ENCODE measurements around the gene AHDC1. TPM values are rescaled to one million over a fixed set of nuclear protein-coding genes. Genes with fewer than 3 reads are reported as not detected.
"Not testable (repeated sequence)": the region's sequence is repeated elsewhere in the genome, so short reads cannot be mapped to it uniquely, and the experiment has no call there.

The AHDC1 gene
- total RNA-seq, 1 donor from 2014 or later, result 6.7 TPM

GRCh38 chr1:27552911-27553420 is 51.0 kb downstream of the AHDC1 start:
- DNase-seq (ENCODE audit: low read depth in 2 of 2), result no peak

DNA sequence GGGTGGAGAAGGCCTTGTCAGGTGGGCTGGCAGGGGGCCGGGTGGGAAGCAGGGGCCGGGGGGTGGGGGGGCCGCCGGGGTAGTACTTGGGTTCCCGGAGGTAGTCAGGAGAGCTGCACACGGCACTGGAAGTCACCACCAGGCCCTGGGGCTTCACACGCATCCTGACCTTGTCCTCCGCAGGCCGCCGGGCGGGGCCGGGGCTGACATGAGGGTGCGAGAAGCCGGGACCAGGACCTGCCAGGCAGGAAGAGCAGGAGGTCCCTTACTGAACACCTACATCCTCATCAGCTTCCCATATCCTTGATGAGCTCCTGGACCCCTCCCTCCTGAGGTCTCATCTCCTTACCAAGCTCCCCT is 52.0 kb downstream of the AHDC1 start:
- no peak for DNase-seq (ENCODE audit: low read depth in 2 of 2)

DNA sequence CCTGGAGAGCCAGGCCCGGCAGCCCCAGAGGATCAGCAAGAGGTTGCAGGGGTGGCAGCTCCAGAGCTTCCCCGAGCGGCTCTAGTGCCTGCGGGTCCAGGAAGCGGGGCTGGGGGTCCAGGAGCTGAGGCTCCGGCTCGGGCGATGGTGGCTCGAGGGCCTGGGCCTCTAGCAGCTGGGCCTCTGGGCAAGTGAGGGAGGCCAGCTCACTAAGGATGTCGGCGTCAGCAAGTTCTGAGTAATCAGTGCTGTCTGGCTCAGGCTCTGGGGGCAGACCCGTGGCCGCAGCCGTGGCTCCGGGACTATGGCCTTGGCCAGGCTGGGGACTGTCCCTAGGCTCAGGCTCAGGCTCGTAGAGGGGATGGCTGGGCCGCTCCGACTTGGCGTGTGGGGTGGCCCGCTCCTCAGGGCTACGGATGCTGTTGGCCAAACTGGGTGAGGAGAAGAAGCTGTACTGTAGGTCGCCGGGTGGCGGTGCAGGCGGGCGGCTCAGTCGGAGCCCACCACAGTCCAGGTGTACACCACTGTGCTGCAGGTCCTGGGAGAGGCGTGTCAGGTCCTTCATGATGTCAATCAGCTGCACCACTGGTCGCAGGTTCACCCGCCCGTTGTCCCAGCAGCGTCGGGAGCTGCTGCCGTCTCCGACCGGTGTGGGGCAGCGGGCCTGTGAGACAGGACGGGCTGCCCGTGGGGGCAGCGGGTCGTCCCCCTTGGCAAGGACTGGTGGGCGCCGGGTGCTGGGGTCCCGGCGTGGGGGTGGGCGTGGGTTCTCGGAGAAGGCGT is 52.6 kb downstream of the AHDC1 start:
- no peak for DNase-seq (ENCODE audit: low read depth in 2 of 2)

DNA sequence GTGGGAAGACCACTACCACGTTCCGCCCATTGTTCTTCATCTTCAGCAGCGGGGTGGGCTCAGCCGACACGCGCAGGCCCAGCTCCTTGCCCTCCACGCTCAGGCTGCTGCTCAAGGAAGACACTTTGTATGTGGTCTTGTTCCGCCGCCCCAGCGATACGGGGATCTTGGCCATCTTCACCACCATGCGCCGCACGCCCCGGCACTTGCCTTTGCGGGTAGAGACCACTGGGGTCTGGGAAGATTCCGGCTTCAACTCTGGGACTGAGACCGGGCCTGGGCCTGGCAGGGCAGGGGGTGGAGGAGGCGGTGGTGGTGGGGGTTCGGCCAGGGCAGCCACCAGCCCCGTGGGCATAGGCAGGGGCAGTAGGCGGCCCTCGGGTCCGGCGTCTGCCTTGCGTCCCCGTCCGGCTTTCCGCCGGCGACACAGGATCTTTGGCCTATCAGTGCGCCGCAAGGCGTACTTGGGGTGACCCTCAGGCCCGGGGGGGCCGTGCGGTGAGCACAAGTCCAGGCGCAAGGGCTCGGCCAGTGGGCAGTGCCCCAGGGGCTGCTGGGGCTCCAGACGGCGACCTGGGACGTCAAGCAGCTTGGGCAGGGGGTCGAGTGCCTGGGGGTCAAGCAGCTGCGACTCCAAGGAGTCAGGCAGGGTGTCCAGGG is 53.3 kb downstream of the AHDC1 start:
- DNase-seq (ENCODE audit: low read depth in 2 of 2), result no peak

DNA sequence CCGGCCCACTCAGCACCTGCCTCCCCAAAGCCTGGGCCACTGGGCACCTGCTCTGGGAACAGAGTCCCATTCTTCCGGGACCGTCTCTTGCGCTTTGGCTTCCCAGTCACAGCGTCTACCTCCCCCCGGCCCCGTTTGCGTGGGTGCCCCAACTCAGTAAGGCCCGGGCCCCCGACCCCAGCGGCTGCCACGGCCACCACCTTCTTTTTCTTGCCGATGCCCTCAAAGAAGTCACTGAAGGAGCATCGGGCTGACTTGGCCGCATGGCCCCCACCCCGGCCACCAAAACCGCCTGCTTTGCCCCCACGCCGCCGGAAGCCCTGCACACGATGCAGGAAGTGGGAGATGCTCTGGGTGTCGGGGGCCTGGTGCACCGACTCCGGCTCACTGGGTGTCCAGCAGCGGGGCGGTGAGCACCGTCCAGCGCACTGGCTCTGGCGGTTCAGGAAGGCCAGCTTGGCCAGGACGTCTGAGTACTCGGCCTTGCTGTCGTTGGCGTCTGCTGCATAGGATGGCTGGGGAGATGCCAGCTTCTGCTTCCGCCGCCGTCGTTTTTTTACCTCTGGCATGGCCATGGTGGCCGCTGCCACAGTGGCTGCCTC is 54.0 kb downstream of the AHDC1 start:
- no peak for DNase-seq (ENCODE audit: low read depth in 2 of 2)

DNA sequence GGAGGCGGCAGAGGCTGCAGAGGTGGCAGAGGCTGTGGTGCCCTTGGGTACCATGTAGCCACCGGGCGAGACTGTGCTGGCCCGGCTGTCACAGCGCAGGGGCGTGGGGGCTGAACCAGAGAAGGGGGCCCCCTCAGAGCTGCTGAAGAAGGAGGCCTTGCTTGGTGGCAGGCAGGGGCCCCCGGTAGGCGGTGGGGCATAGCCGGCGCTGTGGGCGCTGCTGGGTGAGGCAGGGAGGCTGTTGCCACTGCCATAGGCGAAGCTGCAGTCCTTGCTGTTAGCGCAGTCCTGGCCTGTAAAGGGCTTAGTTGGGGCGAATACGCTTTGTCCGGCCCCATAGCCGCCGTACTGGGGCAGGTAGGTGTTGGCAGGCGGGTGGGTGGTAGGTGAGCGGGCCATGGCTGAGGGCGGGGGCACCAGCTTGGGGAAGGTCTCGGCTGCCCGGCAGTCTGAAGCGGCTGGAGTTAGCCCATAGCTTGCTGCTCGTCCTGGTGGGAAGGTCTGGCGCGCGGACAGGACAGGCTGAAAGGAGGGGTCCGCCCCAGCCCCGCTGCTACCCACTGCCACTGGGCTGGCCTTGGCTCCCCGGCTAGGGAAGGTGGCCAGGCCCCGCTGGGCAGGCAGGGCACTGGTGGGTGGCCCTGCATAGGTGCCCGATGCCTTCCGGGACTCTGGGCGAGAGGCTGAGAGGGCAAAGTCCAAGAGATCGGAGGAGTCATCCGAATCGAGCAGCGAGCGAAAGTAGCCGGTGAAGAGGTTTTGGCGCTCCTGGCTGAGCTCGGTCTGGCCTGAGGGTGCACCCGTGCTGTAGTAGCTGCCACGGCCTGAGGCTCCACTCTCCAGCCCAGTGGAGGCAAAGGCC is 54.9 kb downstream of the AHDC1 start:
- DNase-seq (ENCODE audit: low read depth in 2 of 2), result no peak

DNA sequence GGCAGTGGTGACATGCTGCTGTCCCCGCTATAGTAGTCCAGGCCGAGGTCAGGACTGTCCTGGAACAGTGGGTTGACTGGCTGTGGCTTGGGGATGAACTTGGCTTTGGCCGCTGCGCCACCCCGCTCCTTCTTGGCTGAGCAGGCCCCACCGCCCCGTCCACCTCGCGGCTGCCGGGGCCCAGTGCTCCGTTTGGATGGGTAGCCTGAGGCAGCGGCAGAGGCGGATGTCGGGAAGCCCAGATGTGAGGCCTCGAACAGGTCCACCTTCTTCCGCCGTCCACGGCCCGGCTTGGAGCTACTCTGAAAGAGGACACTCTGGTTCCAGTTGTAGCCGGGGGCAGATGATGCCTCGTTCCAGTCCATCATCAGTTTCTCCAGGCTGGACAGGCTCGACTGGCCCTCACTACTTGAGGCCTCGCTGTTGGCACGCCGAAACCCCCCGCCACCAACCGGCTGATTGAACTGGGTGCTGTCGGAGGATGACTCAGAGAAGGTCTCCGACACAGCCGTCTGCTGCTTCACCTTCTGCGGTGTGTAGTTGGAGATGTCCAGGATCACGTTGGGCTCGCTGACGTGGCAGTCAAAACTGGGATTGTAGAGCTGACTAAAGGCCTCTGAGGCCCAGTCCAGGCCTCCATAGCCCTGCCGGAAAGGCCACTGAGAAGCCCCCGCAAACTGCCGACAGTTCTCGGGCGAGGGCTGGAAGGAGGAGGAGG is 55.6 kb downstream of the AHDC1 start:
- DNase-seq (ENCODE audit: low read depth in 2 of 2), result no peak

- DNase-seq (ENCODE audit: low read depth in 2 of 2), result no peak
Observed at GRCh38 chr1:27547220-27548116, 56.5 kb downstream of the AHDC1 start.

- DNase-seq (ENCODE audit: low read depth in 2 of 2), result no peak
Observed at GRCh38 chr1:27545876-27546275, 58.1 kb downstream of the AHDC1 start.

- peak in 1 of 2 donors; percentile 41 for DNase-seq (ENCODE audit: low read depth in 2 of 2)
Observed at GRCh38 chr1:27545271-27545670, 58.7 kb downstream of the AHDC1 start.

DNA sequence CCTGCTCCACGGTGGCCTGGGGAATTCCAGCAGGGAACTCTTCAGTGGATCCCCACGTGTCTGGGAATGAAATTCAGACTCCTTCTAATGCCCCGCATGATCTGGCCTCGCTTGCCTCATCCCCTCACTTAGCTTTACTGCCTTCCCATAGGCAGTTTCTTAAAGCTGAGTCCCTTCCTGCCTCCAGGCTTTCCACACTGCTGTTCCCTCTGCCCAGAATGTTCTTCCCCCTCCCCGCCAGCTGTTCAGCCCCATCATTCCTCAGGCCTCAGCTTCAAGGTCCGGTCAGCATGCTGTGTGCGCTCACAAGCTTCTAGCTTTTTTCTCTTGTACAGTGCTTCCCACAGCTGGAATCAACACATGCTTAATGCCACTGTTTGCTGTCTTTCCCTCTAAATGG is 59.1 kb downstream of the AHDC1 start:
- no peak for DNase-seq (ENCODE audit: low read depth in 2 of 2)

DNA sequence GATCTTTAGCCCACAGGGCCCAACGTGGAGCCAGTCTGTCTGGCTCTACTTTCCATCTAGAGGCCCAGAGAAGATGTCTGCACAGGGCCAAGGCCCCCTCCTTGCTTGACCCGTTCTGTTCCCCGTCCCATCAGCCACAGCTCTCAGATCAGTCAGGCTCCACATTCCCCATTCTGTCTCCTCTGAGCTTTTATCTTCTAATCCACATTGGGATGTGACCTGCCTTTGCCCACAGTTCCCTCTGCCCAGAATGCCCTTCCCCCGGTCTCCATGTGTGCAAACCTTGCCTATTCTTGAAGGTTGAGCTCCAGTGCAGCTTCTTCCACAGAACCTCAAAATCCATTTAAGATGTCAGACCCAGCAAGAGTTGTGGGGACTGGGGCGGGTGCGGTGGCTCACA is 60.7 kb downstream of the AHDC1 start:
- no peak for DNase-seq (ENCODE audit: low read depth in 2 of 2)

- peak; percentile 48 to 58 for DNase-seq (ENCODE audit: low read depth in 2 of 2)
Observed at GRCh38 chr1:27542463-27543273, 61.3 kb downstream of the AHDC1 start.

DNA sequence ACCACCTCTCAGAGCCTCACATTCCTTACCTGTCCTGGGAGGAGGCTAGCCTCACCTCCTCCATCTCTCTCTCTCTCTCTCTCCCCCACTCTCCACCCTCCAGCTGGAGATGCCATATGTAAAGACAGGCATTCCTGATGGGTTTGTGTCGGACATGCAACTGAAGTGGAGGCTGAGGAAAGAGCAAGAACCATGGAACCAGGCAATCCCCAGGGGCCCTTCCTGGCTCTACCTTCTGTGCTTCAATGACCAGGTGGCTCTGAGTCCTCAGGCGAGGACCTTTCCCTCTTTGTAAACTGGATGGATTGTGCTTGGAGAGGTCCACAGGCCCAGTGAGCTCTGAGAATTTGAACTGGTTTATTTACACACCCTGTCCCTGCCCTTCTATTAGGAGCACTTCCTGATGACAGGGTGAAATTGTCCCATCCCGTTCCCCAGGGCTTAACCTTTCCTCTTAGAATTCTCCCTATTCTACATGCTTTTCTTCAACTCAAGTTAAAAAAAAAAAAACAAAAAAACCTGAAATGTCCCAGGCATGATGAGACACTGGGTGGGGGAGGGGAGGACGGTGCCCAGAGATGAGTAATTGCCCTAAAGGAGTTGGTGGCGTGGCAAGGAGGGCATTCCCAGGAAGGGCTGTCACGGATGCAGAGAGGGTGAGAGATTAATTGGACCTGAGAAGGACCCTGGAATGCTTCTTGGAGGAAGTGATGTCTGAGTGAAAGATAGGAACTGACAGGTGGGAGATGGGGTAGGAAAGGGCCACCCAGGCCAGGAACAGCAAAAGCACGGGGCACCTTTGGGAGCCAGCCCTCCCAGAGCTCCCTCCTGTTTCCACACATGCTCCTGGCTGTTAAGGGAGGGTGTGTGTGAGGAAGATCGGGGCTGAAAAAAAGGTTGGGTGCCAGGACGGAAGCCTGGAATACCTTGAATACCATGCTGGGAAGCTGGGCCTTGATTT is 63.8 kb downstream of the AHDC1 start:
- peak in 1 of 2 donors; percentile 72 for DNase-seq (ENCODE audit: low read depth in 2 of 2)

GRCh38 chr1:27538793-27539192 is 65.2 kb downstream of the AHDC1 start:
- DNase-seq (ENCODE audit: low read depth in 2 of 2), result no peak

- DNase-seq (ENCODE audit: low read depth in 2 of 2), result not testable (repeated sequence)
Observed at GRCh38 chr1:27538305-27538676, 65.7 kb downstream of the AHDC1 start.

GRCh38 chr1:27536767-27537166 is 67.2 kb downstream of the AHDC1 start:
- no peak for DNase-seq (ENCODE audit: low read depth in 2 of 2)
